Choroid plexus epithelial cell (primary cell): ENCODE measurements around the gene MPHOSPH9.
"Not testable (repeated sequence)": the region's sequence is repeated elsewhere in the genome, so short reads cannot be mapped to it uniquely, and the experiment has no call there.

Experiments used
- DNase-seq: peaks from one replicate; pipeline ENCODE4 v3.0.0-alpha.2; 2010; ENCODE audit warnings: low read depth
- H3K4me3 ChIP-seq: 2 replicates; pipeline ENCODE4 v1.5.1; 2011; ENCODE audit warnings: low read depth, mild to moderate bottlenecking, control low read depth, low read length, moderate library complexity
- CTCF ChIP-seq: conservative IDR thresholded peaks from 2 replicates; pipeline ENCODE4 v1.5.1; 2011; ENCODE audit warnings: low read depth, mild to moderate bottlenecking, control low read depth, inconsistent platforms, low read length, moderate library complexity

The MPHOSPH9 gene

GRCh38 chr12:123254853-123255446, 22.0 kb upstream of the MPHOSPH9 start:
- no peak overlapping the region for H3K4me3 ChIP-seq
- no peak for DNase-seq
- no peak for TF ChIP-seq CTCF

- no peak for DNase-seq
- no peak for TF ChIP-seq CTCF
- no peak overlapping the region for H3K4me3 ChIP-seq
Observed at GRCh38 chr12:123253641-123254459, 20.9 kb upstream of the MPHOSPH9 start.

DNA sequence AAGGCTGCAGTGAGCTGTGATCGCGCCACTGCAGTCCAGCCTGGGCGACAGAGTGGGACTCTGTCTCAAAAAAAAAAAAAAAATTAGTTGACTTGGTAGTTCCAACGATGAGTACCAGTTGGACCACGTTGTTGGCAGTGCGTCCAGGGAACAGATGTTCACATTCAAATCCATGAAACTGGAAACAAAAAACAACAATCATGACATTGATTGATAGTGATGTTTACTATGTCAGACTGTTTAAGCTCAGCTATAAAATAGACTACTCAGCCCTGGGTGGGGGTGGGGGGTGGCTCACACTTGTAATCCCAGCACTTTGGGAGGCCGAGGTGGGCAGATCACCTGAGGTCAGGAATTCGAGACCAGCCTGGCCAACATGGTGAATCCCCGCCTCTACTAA, 19.4 kb upstream of the MPHOSPH9 start:
- not testable (repeated sequence) for H3K4me3 ChIP-seq, DNase-seq

DNA sequence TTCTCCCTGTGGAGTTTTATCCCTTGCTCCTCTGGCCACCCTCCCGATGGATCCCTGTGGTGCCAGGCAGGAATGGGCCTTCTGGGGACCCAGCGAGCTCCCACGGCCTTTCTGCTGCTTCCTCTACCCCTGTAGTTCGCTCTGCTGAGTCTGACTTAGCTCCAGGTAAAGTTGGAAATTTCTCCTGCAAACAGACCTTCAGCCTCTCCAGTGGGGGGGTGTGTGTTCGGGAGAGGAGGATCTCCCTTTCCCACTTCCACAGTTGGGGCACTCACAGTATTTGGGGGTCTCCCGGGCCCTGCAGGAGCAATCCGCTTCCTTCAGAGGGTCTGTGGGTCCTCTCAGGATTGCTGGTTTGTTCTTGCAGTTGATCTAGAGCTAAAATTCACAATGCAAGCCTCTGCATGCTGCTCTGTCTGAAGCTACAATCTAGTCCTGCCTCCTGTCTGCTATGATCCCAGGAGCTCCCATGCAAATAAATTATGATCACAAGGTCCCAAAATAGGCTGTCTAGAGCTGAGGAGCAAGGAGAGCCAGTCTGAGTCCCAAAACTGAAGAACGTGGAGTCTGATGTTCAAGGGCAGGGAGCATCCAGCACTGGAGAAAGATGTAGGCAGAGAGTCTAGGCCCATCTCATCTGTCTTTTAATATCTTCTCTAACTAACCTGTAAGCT, 18.6 kb upstream of the MPHOSPH9 start:
- no peak overlapping the region for H3K4me3 ChIP-seq
- DNase-seq: no peak
- TF ChIP-seq CTCF: no peak

DNA sequence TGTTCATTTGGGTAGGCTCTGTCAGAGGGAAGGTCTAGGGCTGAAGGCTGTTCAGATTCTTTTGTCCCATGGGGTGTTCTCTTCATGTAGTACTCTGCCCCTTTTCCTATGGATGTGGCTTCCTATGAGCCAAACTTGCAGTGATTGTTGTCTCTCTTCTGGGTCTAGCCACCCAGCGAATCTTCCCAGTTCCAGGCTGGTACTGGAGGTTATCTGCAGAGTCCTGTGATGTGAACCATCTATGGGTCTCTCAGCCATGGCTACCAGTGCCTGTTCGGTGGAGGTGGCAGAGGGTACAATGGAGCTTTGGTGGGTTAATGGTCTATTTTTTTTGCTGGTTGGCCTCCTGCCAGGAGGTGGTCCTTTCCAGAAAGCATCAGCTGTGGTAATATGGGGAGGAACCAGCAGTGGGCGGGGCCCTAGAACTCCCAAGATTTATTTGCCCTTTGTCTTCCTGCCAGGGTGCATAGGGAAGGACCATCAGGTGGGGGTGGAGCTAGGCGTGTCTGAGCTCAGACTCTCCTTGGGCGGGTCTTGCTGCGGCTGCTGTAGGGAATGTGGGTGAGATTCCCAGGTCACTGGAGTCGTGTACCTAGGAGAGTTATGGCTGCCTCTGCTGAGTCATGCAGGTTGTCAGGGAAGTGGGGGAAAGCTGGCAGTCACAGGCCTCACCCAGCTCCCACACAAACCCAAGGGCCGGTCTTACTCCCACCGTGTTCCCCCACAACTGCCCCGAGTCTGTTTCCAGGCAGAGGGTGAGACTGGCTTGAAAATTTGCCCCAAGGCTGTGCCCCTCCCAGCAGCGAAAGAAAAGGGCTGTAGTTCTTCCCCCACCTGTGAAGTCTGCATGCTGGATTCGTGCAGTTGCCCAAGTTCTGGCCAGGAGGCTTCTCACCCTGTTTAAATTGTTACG, 17.8 kb upstream of the MPHOSPH9 start:
- no peak for TF ChIP-seq CTCF
- DNase-seq: no peak
- H3K4me3 ChIP-seq: no peak overlapping the region

- DNase-seq, H3K4me3 ChIP-seq: not testable (repeated sequence)
Observed at GRCh38 chr12:123248996-123249741, 16.2 kb upstream of the MPHOSPH9 start.

DNA sequence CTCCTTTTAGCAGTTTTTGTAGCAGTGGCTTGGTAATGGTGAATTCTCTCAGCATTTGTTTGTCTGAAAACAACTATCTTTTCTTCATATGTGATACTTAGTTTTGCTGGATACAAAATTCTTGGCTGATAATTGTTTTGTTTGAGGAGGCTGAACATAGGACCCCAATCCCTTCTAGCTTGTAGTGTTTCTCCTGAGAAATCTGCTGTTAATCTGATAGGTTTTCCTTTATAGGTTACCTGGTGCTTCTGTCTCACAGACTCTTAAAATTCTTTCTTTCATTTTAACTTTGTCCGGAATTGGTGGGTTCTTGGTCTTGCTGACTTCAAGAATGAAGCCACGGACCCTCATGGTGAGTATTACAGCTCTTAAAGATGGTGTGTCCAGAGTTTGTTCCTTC, 15.2 kb upstream of the MPHOSPH9 start:
- H3K4me3 ChIP-seq, DNase-seq: not testable (repeated sequence)
